Activated T-cell treated with anti-CD3 and anti-CD28 coated beads for 48 hours (primary cell): ENCODE results near the gene CALHM3.
A peak's percentile ranks its signal among the peaks of the same experiment; 100 is the strongest.
"Not testable (repeated sequence)": the region's sequence is repeated elsewhere in the genome, so short reads cannot be mapped to it uniquely, and the experiment has no call there.

ENCODE experiments used
- DNase-seq: peaks from one replicate; pipeline ENCODE4 v3.0.0-alpha.2; 2020; ENCODE audit warnings: low read depth

CALHM3 gene

GRCh38 chr10:103502849-103503660 lies 24.0 kb upstream of the CALHM3 start:
- no peak for DNase-seq

GRCh38 chr10:103501186-103501585 lies 22.1 kb upstream of the CALHM3 start:
- no peak for DNase-seq

- DNase-seq = no peak
These were observed 21.4 kb upstream of the CALHM3 start for GRCh38 chr10:103500481-103500880.

- DNase-seq = no peak
These were observed 20.8 kb upstream of the CALHM3 start for GRCh38 chr10:103499881-103500280.

GRCh38 chr10:103498936-103499638 lies 20.0 kb upstream of the CALHM3 start:
- no peak for DNase-seq

GRCh38 chr10:103497161-103497915 lies 18.3 kb upstream of the CALHM3 start:
- no peak for DNase-seq

- DNase-seq = no peak
These were observed 16.3 kb upstream of the CALHM3 start for GRCh38 chr10:103495321-103495720.

- peak; percentile 18 for DNase-seq
These were observed 15.2 kb upstream of the CALHM3 start for GRCh38 chr10:103493916-103494877.

- no peak for DNase-seq
These were observed 14.4 kb upstream of the CALHM3 start, which contains the start of gene NEURL1 for GRCh38 chr10:103493362-103493915. TSS of gene NEURL1 (plus strand) at chr10:103493705. CDS start at chr10:103494388, 683 bp downstream.

- no peak for DNase-seq
These were observed 13.7 kb upstream of the CALHM3 start for GRCh38 chr10:103492655-103493261.

GRCh38 chr10:103491729-103492364 lies 12.8 kb upstream of the CALHM3 start:
- DNase-seq = no peak

- DNase-seq = no peak
These were observed 11.9 kb upstream of the CALHM3 start for GRCh38 chr10:103490986-103491314.

- DNase-seq = no peak
These were observed 8.3 kb upstream of the CALHM3 start for GRCh38 chr10:103487410-103487708.

GRCh38 chr10:103486635-103487409 lies 7.8 kb upstream of the CALHM3 start:
- DNase-seq = not testable (repeated sequence)

- no peak for DNase-seq
These were observed 3.0 kb upstream of the CALHM3 start for GRCh38 chr10:103481974-103482531.

- DNase-seq = no peak
These were observed 1.5 kb upstream of the CALHM3 start for GRCh38 chr10:103480521-103480920.

- DNase-seq = no peak
These were observed 369 bp downstream of the CALHM3 start for GRCh38 chr10:103478671-103479070.

GRCh38 chr10:103476046-103476768 lies 2.8 kb downstream of the CALHM3 start:
- DNase-seq = no peak

- no peak for DNase-seq
These were observed 3.6 kb downstream of the CALHM3 start for GRCh38 chr10:103475437-103475836.
